HG03025 (cell line): ENCODE results near the gene PLA2G12B.

Experiments
- ATAC-seq: cut with Tn5 transposase; IDR thresholded peaks from one replicate; pipeline ENCODE4 v1.9.1; 2021; ENCODE audit warnings: mild to moderate bottlenecking, moderate library complexity; ENCODE audit not compliant: unreplicated experiment, low FRiP score

Gene PLA2G12B

GRCh38 chr10:72895236-72895850, 59.3 kb downstream of the PLA2G12B start:
- no peak for ATAC-seq

- no peak for ATAC-seq
Measured at GRCh38 chr10:72893136-72893798, 61.3 kb downstream of the PLA2G12B start, which contains the start of gene OIT3. TSS of gene OIT3 (plus strand) at chr10:72893739. CDS start at chr10:72893799, 60 bp downstream.

- ATAC-seq, result no peak
Measured at GRCh38 chr10:72890086-72890485, 64.5 kb downstream of the PLA2G12B start.

DNA sequence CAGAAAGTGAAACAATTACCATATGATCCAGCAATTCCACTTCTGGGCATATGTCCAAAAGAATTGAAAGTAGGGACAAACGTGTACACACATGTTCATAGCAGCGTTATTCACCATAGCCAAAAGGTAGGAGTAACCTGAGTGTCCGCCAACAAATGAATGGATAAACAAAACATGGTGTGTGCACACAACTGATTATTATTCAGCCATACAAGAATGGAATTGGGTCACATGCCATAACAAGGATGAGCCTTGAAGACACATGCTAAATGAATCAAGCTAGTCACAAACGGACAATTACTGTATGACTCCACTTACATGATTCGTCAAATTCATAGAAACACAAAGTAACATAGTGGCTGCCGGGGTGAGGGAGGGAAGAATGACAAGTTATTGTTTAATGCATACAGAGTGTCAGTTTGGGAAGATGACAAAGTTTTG, 65.2 kb downstream of the PLA2G12B start:
- ATAC-seq, result no peak

DNA sequence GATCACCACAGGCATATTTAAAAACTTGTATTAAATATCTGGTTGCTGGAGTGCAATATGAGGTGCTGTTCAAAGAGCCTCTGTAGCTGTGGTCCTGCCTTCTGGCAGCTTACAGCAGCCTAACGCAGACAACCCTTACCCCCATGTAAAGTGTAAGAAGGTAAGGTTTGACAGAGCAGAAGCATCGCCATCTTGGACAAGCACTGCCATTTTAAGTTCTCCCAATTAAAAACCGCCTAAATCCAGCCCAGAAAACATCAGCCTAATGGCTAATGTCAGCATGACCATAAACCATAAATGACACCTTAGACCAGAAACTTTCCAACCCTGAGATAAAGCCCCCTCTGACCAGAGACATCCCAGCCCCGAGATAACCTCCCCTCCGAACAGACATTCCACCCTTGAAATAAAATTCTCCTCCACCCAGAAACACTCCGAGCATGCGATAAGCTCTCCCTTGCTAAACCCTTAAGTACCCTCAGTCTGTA, 66.4 kb downstream of the PLA2G12B start:
- ATAC-seq, result no peak

- no peak for ATAC-seq
Measured at GRCh38 chr10:72887043-72887442, 67.6 kb downstream of the PLA2G12B start.

DNA sequence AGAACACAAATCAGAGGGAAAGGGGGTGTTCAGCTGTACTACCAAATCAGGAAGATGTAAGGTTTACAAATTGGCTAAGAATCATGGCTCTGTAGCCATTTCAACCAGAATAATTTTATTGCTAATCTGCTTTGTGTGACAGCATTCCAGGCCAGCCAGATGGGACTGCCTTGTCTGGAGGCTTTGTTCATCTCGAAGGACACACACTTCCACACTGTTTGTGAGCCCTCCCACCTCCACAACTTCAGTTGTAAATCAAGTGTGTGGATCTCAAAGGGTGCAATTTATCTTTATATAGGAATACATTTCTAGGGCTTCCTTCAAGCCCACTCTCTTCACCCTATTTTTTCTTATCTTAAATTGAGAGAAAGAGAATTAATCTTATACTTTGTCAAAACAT, 68.0 kb downstream of the PLA2G12B start:
- no peak for ATAC-seq

DNA sequence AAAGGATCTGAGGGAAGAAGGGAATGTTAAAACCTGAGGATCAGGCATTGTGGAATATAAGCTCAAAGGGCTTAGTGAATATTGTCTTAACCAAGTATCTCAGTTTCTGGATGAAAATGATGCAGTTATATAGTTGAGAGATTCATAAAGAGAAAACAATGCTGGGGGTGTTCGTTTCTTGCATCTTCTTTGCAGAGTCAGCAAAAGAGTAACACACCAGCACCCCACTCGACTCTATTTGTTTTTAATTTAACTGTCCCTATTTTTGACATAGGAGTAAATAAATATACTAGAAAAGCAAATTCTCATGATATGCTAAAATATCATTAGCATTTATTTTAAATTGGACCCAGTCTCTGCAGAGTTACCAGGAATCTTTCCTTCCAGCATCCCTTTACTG, 68.7 kb downstream of the PLA2G12B start:
- ATAC-seq, result no peak
